NCI-H1105 (cell line): Measurements from ENCODE around the gene ANKZF1.
"Not testable (repeated sequence)": the region's sequence is repeated elsewhere in the genome, so short reads cannot be mapped to it uniquely, and the experiment has no call there.

Experiments
- DNase-seq: peaks from one replicate; lab custom pipeline; 2025; lab: John Stamatoyannopoulos, UW

ANKZF1 gene

GRCh38 chr2:219254590-219255201, 25.1 kb downstream of the ANKZF1 start:
- DNase-seq = no peak

DNA sequence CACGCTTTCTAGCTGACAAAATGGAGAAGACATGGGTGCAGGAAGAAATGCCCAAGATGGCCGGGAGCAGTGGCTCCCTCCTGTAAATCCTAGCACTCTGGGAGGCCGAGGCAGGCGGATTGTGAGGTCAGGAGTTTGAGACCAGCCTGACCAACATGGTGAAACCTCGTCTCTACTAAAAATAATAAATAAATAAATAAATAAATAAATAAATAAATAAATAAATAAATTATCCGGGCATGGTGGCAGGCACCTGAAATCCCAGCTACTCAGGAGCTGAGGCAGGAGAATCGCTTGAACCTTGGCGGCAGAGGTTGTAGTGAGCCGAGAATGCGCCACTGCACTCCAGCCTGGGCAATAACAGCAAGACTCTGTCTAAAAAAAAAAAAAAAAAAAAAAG, 29.3 kb downstream of the ANKZF1 start:
- not testable (repeated sequence) for DNase-seq

DNA sequence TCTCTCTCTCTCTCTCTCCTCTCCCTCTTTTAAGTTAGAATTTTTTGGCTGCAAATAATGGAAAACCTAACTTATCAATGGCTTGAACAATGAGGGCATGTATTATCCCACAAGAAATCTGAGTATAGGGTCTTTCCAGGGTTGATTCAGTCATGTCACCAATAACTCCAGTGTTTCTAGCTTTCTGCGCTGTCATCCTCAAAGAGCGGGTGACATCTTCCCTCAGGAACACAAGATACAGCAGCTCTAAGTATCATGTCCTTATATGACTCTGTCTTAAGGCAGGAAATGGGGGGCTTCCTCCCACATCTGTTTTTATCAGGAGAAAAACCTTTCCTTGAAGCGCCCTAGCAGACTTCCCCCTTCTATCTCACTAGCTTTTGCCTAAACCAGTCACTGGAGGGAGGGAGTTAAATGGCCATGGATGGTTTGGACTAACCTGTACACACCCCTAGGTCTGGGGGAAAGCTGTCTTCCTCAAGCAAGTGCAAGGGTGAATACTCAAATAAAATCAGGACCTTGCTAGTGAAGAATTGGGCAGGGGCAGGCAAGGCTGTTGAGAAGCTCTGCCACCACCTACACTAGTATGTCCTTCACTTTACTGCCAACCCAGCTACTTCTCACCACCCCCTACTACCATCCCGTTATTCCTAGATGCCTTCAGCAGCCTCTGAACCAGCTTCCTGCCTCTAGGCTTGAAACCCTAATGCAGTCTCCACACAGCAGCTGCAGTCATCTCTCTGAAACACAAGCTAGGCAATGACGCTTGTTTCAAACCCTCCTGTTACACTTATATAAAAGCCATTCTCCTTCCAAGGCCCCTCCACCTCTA, 31.6 kb downstream of the ANKZF1 start:
- DNase-seq = no peak

DNA sequence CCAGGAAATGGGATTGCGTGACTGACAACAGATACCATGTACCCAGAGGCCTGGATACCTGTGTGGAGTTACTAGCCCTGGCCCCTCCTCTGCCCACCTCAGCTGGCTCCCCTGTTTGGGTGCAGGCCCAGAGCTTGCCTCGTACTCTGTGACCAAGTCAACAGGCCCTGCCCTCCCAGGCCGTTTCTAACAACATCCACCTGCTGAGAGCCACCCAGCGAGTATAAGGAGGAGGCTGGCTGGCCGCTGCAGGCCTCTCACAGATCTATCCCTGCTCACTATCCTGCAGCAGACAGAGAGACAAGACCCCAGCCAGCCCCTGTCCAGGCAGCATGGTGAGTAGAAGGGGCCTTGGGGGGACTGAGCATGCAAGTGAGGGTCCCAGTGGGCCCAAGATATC, 36.6 kb downstream of the ANKZF1 start:
- no peak for DNase-seq

- DNase-seq = no peak
Measured at GRCh38 chr2:219266886-219267285, 37.3 kb downstream of the ANKZF1 start.

- no peak for DNase-seq
Measured at GRCh38 chr2:219268294-219268693, 38.7 kb downstream of the ANKZF1 start.

DNA sequence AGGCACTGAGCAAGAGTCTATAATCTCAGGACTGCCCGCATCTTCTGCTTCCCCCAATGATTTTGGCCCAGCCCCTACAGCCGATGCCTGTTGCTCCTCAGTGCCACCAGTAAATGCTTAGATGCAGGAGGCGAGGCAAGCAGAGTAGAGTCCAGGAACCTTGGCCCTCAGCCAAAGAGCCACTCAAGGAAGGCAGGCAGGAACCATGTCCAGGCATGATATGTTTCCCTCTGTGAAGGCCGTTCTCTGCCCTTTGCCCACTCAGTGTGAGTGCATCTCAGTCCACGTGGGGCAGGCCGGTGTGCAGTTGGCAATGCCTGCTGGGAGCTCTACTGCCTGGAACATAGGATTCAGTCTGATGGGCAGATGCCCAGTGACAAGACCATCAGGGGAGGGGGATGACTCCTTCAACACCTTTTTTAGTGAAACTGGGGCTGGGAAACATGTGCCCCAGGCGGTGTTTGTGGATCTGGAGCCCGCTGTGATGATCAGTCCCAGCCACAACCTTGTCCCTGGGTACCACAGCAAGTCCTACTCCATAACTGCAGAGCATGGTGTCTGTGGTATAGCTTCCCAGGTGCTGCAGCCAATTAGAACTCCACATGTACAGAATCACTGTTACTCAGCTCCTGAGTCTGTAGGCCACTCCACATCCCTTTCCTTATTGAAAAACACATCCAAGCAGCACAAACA, 39.9 kb downstream of the ANKZF1 start:
- peak; percentile 68 for DNase-seq

DNA sequence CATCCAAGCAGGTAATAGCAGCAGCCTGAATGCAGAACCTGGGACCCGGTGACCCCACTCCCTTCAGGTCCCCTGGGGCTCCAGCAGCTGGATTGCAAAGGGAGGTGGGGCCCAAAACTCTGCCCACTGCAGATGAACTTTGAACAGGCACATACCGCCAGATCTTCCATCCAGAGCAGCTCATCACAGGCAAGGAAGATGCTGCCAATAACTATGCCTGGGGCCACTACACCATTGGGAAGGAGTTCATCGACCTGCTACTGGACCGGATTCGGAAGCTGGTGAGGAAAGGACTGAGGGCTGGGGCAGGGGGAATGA, 40.4 kb downstream of the ANKZF1 start:
- no peak for DNase-seq

DNA sequence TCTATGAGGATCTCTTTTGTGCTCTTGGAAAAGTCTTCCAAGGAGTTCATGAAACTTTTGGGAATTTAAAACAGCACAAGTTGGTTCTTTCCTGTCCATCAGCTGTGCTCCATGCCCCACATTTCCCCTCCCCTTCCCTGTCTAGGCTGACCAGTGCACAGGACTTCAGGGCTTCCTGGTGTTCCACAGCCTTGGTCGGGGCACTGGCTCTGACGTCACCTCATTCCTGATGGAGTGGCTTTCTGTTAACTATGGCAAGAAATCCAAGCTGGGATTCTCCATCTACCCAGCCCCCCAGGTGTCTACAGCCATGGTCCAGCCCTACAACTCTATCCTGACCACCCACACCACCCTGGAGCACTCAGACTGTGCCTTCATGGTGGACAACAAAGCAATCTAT, 41.4 kb downstream of the ANKZF1 start:
- DNase-seq = no peak

DNA sequence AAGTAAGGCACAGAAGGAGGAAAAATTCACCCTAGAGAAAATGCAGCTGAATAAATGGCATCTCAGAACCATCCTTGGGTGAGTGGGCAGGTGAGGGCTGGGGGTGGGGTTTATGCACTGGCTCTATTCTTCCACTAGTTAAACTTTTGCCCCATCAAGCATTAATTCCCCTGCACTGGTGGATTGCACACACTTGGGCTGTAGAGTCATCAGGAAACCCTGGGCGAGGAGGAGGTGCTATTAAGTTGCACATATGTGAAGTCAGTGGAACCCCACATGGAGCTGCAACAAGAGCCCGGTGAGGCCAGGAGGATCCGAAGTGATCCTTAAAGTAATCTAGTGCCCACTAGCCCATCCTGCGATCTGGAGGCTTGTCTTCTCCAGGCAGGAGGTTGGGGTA, 42.8 kb downstream of the ANKZF1 start:
- no peak for DNase-seq

DNA sequence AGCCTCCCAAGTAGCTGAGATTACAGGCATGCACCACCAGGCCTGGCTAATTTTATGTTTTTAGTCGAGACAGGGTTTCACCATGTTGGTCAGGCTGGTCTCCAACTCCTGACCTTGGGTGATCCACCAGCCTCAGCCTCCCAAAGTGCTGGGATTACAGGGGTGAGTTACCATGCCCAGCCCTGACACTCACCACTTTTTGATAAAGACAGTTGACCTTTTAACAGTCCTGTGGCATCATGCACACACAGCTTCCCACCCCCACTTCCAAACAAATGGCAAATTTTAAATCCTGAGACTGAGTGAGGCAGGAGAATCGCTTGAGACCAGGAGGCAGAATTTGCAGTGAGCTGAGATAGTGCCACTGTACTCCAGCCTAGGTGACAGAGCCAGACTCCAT, 43.4 kb downstream of the ANKZF1 start:
- DNase-seq = no peak

- no peak for DNase-seq
Measured at GRCh38 chr2:219273937-219274336, 44.3 kb downstream of the ANKZF1 start.

- DNase-seq = no peak
Measured at GRCh38 chr2:219274361-219274921, 44.8 kb downstream of the ANKZF1 start.

DNA sequence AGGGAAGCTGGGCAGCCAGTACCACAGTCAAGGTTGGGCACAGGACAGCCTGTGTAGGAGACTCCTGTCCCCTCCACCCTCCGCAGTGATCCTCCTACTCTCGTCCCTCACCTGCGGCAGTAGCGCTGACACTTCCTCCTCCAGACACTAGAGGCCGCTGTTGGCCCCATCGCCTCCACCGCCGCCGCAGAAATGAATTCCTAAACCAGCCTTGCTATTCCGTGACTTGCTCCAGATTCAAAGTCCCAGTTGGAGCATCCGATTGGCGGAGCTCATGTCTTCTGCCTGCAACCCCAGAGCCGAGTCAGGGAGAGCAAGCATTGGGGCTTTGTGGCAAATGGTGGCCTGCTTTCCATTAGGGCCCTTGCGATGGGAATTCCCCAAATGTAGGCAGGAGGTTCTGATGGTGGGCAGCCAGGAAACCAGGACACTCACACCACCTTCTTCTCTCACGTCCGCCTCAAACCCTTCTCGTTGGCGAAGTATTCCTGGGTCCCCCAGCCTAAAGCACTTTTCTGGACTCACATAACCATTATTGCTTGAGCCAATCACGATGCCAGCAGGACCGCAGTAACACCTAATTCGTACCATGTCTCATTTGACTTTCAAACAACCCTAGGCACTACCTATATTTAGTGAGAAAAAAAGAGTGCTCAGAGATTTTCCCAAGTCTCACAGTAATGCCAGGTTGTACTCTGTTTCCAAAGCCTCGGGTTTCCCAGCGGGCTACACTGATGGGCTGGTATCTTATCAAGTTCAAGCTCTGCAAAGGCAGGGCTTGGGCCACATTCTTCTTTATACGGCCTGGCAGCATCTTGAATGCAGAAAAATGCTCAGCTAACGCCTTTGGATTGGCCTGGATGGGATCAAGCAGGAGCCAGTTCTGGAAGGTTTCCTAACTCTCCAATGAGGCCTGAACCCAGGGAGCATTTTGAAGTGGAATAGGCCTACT, 48.4 kb downstream of the ANKZF1 start:
- peak; percentile 57 for DNase-seq

GRCh38 chr2:219278655-219279150, 49.1 kb downstream of the ANKZF1 start:
- no peak for DNase-seq

DNA sequence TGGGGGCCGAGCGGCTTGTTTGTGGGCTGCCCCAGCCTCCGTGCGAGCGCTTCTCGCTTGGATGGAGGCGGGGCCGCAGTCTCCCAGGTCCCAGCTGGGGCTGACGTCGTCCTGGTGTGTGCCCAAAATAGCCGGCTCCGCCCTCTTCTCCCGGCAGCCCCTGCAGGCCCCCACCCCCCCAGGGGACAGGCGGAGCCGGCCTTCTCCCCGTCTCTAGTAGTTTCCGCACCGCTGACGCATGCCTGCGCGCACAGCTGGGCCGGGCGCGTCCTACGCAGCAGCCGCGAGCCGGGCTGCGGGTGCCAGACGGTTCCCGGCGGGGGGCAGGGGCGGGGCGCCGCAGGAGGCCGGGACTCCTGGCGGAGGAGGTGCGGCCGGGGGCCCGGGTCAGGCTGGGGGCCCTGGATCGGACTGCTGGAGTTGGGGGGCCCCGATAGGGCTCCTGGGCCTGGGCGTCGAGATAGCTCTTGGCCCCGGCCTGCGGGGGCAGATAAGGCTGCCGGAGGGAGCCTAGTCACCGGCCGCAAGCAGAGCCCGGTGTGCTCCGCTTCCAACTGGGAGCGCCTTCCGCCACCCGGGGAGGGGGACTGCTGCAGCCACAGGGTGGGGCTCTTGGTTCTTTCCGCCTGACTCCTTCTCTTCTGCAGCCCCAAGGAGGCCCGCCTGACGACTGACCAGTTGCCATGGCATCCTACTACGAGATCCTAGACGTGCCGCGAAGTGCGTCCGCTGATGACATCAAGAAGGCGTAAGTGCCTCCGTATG, 49.7 kb downstream of the ANKZF1 start, which contains the start of gene DNAJB2:
Gene DNAJB2, plus strand, starts transcription at position 216 of the 765 bp plus-strand sequence. Its CDS starts 468 bp downstream, at position 684.
- DNase-seq = peak; percentile 91

- no peak for DNase-seq
Measured at GRCh38 chr2:219279916-219280516, 50.4 kb downstream of the ANKZF1 start.

- no peak for DNase-seq
Measured at GRCh38 chr2:219280651-219281050, 51.0 kb downstream of the ANKZF1 start.

GRCh38 chr2:219281588-219281987, 52.0 kb downstream of the ANKZF1 start:
- DNase-seq = no peak

DNA sequence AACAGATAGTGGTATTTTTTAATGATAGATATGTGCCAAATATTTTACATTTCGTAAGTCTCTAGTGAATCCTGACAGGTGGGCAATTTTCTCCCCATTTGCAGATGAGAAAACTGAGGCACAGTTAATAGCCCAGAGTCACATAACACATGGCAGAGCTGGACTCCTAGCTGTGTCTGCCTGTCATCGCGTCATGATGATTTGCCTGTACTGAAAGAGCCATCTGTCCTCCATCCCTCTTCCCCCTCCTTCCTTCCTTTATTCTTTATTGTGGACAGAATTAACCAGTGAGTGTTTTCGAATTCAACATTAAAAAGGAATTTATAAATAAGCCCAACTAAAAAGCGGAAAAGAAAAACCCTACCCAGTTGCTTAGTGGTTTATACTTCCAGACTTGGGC, 52.8 kb downstream of the ANKZF1 start:
- no peak for DNase-seq
